ENCODE measurements around the gene SLC30A10.
"Not testable (repeated sequence)": the region's sequence is repeated elsewhere in the genome, so short reads cannot be mapped to it uniquely, and the experiment has no call there.

The SLC30A10 gene

GRCh38 chr1:219898375-219898774 lies 30.0 kb downstream of the SLC30A10 start:
- DNase-seq (ENCODE audit: insufficient read length, low spot score) (no peak), FAIRE-seq (no peak)

GRCh38 chr1:219897914-219898313 lies 30.4 kb downstream of the SLC30A10 start:
- no peak for DNase-seq (ENCODE audit: insufficient read length, low spot score)
- FAIRE-seq = no peak

GRCh38 chr1:219892271-219892670 lies 36.1 kb downstream of the SLC30A10 start:
- FAIRE-seq; DNase-seq (ENCODE audit: insufficient read length, low spot score): not testable (repeated sequence)

GRCh38 chr1:219891846-219892245 lies 36.5 kb downstream of the SLC30A10 start:
- not testable (repeated sequence) for DNase-seq (ENCODE audit: insufficient read length, low spot score); FAIRE-seq

- not testable (repeated sequence) for FAIRE-seq; DNase-seq (ENCODE audit: insufficient read length, low spot score)
Measured at GRCh38 chr1:219888667-219889066, 39.7 kb downstream of the SLC30A10 start.

GRCh38 chr1:219885680-219886079 lies 42.7 kb downstream of the SLC30A10 start:
- no peak for FAIRE-seq
- no peak for DNase-seq (ENCODE audit: insufficient read length, low spot score)

- FAIRE-seq = no peak
Measured at GRCh38 chr1:219883400-219884332, 44.7 kb downstream of the SLC30A10 start.

GRCh38 chr1:219882755-219883154 lies 45.6 kb downstream of the SLC30A10 start:
- FAIRE-seq = no peak
- DNase-seq (ENCODE audit: insufficient read length, low spot score) = no peak

More at GRCh38 chr1:219883400-219884332, 44.7 kb downstream of the SLC30A10 start:
- no peak for DNase-seq (ENCODE audit: insufficient read length, low spot score)

GRCh38 chr1:219882096-219882495 lies 46.3 kb downstream of the SLC30A10 start:
- DNase-seq (ENCODE audit: insufficient read length, low spot score) (no peak), FAIRE-seq (no peak)

- FAIRE-seq = no peak
Measured at GRCh38 chr1:219880765-219881457, 47.4 kb downstream of the SLC30A10 start.

GRCh38 chr1:219876798-219877209 lies 51.6 kb downstream of the SLC30A10 start:
- FAIRE-seq (no peak), DNase-seq (ENCODE audit: insufficient read length, low spot score) (no peak)

More at GRCh38 chr1:219880765-219881457, 47.4 kb downstream of the SLC30A10 start:
- DNase-seq (ENCODE audit: insufficient read length, low spot score) = no peak

- no peak for DNase-seq (ENCODE audit: insufficient read length, low spot score)
- FAIRE-seq = no peak
Measured at GRCh38 chr1:219875860-219876259, 52.5 kb downstream of the SLC30A10 start.

- not testable (repeated sequence) for DNase-seq (ENCODE audit: insufficient read length, low spot score); FAIRE-seq
Measured at GRCh38 chr1:219872538-219872937, 55.8 kb downstream of the SLC30A10 start.

- DNase-seq (ENCODE audit: insufficient read length, low spot score) (no peak), FAIRE-seq (no peak)
Measured at GRCh38 chr1:219871427-219872057, 56.8 kb downstream of the SLC30A10 start.

- DNase-seq (ENCODE audit: insufficient read length, low spot score); FAIRE-seq: not testable (repeated sequence)
Measured at GRCh38 chr1:219868615-219869014, 59.7 kb downstream of the SLC30A10 start.

Measured in GM19239 (cell line).